ENCODE measurements around the gene MOSPD3. TPM values are rescaled to one million over a fixed set of nuclear protein-coding genes. Genes with fewer than 3 reads are reported as not detected.
A peak's percentile ranks its signal among the peaks of the same experiment; 100 is the strongest.

The MOSPD3 gene
- total RNA-seq, 1 experiment from 2014 or later: 16.7 TPM

DNA sequence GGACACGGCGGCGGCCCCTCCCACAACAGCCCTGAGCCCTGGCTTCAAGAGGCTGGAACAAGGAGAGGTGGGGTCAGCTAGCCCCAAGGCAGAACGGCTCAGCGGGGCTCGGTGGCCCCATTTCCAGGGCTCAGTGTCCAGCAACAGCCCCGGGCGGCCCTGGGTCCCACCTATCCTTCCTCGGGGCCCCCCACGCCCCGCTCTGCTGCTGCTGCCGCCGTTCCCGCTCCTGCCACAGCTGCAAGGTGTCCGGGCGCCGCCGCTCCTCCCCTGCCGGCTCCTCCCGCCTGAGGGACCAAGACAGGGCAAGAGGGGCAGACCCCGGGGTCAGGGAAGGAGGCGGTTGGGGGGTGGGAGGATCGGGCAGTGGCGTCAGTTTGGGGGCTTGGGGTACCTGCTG lies 35.2 kb upstream of the MOSPD3 start:
- no peaks in the 10 kb centered on the region for H3K9me3 ChIP-seq (ENCODE audit: control insufficient read depth, low read depth, low read length)
- Mint-ChIP-seq H3K27ac (no peak overlapping the region), H3K4me3 (no peak overlapping the region), H3K36me3 (ENCODE audit: insufficient read depth in 1 of 3, low read depth in 3 of 3) (peaks cover 13 to 30% (median 23%) of the 10 kb centered on the region in 3 experiments; a peak in 6 of 7 replicates), H3K9me3 (no peaks in the 10 kb centered on the region), H3K27me3 (ENCODE audit: low read depth) (no peaks in the 10 kb centered on the region), H3K4me1 (peaks cover 4 to 5% of the 10 kb centered on the region in 2 experiments)
- no peak overlapping the region for H2AFZ ChIP-seq (ENCODE audit: low read length)
- no peak overlapping the region for H4K8ac ChIP-seq (replicated peaks; ENCODE audit: insufficient read length, low read depth, low read length)
- no peak overlapping the region for H3K27ac ChIP-seq (ENCODE audit: insufficient read length, low read depth, low read length)
- no peak overlapping the region for H3K14ac ChIP-seq (ENCODE audit: insufficient read depth, low read length)
- no peaks in the 10 kb centered on the region for H3K27me3 ChIP-seq (ENCODE audit: insufficient read depth, low read length)
- H2BK120ac ChIP-seq (ENCODE audit: low read depth, low read length, poor library complexity, severe bottlenecking): no peak overlapping the region
- no peak overlapping the region for H3K4ac ChIP-seq (ENCODE audit: low read depth, low read length)
- no peak overlapping the region for H4K5ac ChIP-seq (ENCODE audit: insufficient read length, low read depth, low read length)
- H2BK5ac ChIP-seq (ENCODE audit: insufficient read length, low read length): no peak overlapping the region
- no peak overlapping the region for H2AK5ac ChIP-seq (ENCODE audit: insufficient read length, low read length)
- DNase-seq: peak; percentile 22
- H3K23ac ChIP-seq (ENCODE audit: insufficient read length, low read depth, low read length): no peak overlapping the region
- H3K23me2 ChIP-seq (ENCODE audit: insufficient read length, low read depth, low read length, poor library complexity, severe bottlenecking): no peaks in the 10 kb centered on the region
- no peak overlapping the region for H2BK20ac ChIP-seq (ENCODE audit: low read depth, low read length, poor library complexity, severe bottlenecking)
- WGBS (ENCODE audit: extremely low coverage, insufficient read length, low lambda C conversion rate): no CpG with 5 or more reads among the region's 24 CpGs
- H3K79me1 ChIP-seq (ENCODE audit: insufficient read depth, low read depth, low read length, poor library complexity, severe bottlenecking): no peaks in the 10 kb centered on the region
- H3K79me2 ChIP-seq (ENCODE audit: insufficient read depth, low read length): no peaks in the 10 kb centered on the region
- no peak overlapping the region for H4K91ac ChIP-seq (ENCODE audit: insufficient read length, low read depth, low read length)
- H4K20me1 ChIP-seq (ENCODE audit: control insufficient read depth, insufficient read depth, insufficient read length): no peaks in the 10 kb centered on the region
- H2BK12ac ChIP-seq (ENCODE audit: insufficient read length, low read depth, low read length): no peak overlapping the region
- H3K56ac ChIP-seq (ENCODE audit: insufficient read length, low read depth, low read length): no peak overlapping the region
- H3K18ac ChIP-seq (ENCODE audit: insufficient read length, low read depth, low read length): no peak overlapping the region
- H3K4me2 ChIP-seq (ENCODE audit: insufficient read depth, insufficient read length, low read length): no peak overlapping the region
- H2BK15ac ChIP-seq (ENCODE audit: low read depth, low read length): no peak overlapping the region
- no peak overlapping the region for H3T11ph ChIP-seq (ENCODE audit: low read length)
- no peaks in the 10 kb centered on the region; the same call in 1 of the 2 replicates for H3K4me1 ChIP-seq (ENCODE audit: insufficient read depth, low read length)
- no peak overlapping the region for H3K9ac ChIP-seq (ENCODE audit: extremely low read depth, insufficient read length, low read length)
- TF ChIP-seq CTCF (conservative IDR thresholded peaks at IDR 0.05): no peak
